Adipose tissue (tissue), 3 donors: Measurements from ENCODE around the gene SPTB. TPM values are rescaled to one million over a fixed set of nuclear protein-coding genes. Genes with fewer than 3 reads are reported as not detected.

Experiments
- H3K27ac ChIP-seq: one replicate; pipeline ENCODE4 v1.5.1; 2013; ENCODE audit warnings: low read depth, low read length
- WGBS, 3 donors: extraction: QIAGEN DNeasy Blood & Tissue Kit; methylation state at CpG; one replicate each; pipeline ENCODE4 v1.1.7; 2013; 5-methylcytosine and 5-hydroxymethylcytosine counted together
- polyA plus RNA-seq, 3 donors: library from polyadenylated mRNA; stranded (reverse); fragments of 200-250 nt; gene quantifications; one replicate each; pipeline ENCODE4 v1.2.3, GENCODE V29; 2013
- donor health status: healthy with polysubstance abuse.
- donor health status: Bipolar disorder and iron deficiency.
- donor health status: healthy.

The SPTB gene
- polyA plus RNA-seq, 3 donors = 1.1 to 3.0 (median 2.5) TPM

DNA sequence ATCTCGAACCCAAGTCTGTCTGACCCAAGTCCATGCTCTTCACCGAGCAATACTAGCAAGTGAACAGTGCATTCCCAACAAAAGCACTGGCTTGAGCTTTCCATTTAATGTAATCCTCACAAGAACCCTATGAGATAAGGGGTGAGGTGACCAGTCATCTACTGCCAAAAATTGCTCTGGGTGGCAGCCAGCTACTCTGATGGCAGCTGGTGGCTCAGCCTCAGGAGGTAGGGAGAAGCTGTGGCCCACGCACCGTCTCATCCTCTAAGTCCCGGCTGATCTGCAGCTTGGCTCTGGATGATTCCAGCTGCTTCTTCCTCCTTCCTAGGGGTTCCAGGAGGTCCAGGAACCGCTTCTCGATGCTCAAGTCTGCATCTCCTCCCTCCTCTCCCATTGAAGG, 100.2 kb downstream of the SPTB start:
- H3K27ac ChIP-seq = no peak overlapping the region
- 70 to 86% (median 81%) methylated on average over 7 of the region's 7 CpGs for WGBS, 3 donors

DNA sequence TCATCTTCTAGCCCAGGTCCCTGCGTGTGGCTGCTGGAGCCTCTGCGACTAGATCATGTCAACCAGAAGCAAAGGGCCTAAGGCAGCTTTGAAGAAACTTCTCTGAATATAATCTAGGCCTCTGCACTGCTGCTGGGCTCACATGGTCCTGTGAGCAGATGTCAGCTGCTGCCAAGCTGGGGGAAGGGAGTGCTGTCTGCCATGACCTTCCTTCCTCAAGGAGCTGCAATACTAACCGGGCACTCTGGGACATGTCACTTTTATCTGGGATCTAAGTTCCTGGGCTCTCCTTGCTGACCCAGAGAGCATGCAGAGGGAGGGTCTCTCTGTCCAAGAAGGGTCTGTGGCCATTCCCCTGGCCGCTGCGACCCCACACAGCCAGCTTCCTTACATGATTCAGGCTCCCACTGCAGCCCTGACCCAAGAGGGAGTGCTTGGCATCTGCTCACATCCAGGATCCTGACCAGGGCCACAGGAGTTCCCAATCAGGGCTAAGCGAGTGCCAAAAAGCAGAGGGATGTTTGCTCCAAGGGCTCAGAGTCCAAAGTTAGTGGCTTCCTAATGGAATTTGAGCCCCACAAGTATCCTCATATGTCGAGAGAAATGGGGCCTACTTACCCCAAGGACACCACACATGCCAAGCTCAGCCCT, 101.5 kb downstream of the SPTB start:
- H3K27ac ChIP-seq = no peak overlapping the region
- 69 to 80% (median 73%) methylated on average over 7 of the region's 7 CpGs for WGBS, 3 donors

DNA sequence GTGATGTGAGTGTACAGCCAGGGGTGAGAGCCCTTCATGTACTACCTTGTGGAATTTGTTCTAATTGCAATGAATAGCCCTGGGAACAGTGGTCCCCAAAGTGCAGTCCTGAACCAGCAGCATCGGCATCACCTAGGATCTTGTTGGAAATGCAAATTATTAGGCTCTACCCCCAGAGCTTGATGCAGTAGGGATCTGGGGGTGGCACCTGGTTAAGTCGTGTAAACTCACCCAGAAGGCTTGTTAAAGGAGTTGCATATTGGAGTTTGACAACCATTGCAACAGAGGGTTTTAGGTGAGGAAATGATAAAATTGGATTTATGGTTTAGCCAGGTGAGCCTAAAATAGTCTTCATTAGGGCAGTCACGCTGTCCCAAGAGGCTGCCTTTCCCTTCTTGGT, 102.2 kb downstream of the SPTB start:
- H3K27ac ChIP-seq = no peak overlapping the region
- 89 to 93% (median 89%) methylated on average over 3 of the region's 3 CpGs for WGBS, 3 donors

DNA sequence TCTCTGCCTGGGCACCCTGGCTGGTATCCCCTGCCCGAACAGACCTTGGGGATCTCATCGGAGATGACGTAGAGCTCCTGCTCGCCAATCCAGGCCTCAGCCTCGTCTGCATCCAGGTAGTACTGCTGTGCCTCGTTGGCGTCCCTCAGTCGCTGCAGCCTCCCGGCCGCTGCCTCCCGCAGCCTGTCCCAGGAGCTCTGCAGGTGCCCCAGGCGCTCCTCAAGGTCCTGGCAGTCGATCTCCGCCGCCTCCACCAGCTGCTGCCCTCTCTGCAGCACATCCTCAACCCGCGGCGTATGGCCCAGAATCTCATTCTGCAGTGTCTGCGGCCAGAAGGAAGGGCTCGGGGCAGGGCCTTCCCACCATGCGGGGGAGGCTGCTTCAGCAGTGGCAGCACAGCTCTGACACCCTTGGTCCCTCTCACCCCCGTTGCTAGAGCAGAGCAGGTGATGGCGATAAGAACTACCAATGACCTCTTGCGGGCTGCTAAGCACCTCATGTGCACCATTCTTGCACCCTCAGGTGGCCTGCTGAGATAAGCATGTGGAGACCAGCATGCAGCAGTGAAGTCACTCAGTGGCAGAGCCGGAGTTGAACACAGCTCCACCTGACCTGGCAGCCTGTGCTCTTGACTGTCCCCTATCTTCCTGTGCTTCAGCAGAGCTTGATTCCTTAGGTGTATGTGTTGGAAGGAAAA, 104.5 kb downstream of the SPTB start:
- H3K27ac ChIP-seq = no peak overlapping the region
- WGBS, 3 donors = 87 to 94% (median 91%) methylated on average over 25 of the region's 25 CpGs

DNA sequence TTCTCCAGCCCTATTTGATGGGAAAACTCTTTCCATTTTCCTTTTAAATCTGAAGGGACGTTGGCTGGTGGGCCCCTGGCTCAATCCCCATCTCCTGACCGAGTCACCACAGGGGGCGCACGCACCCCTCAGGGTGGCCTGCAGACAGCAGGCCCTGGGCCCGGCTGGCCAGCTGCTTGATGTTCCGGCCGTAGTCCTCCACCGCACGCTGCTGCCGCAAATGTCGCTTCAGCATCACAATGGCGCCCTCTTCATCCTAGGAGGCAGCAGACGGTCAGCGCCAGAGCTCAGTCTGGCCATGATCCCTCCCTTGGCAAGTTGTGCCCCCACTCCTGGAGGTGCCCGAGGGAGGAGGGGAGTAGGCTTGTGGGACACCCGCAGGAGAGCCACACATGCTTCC, 105.4 kb downstream of the SPTB start:
- H3K27ac ChIP-seq = no peak overlapping the region
- WGBS, 3 donors = 95 to 97% (median 96%) methylated on average over 16 of the region's 16 CpGs

DNA sequence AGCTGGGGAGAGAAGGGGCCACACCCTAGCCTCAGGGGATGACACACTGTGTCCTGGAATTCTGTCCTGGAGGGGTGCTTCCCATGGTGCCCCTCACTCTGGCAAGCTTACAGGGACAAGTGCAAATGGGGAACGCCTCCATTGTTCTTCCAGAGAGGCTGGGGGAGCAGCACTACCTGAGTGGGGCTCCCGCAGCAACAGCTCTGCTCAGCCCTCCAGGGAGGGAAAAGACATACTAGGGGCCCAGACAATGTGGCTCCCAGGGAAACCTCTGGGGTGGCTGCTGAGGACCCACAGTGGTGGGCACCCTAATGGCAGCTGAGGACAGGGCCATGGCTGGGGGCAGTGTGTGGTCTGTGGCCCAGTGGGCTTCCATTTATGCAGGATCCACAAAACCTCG, 106.1 kb downstream of the SPTB start:
- H3K27ac ChIP-seq = no peak overlapping the region
- WGBS, 3 donors = 70 to 98% (median 93%) methylated on average over 2 to 3 of the region's 3 CpGs

DNA sequence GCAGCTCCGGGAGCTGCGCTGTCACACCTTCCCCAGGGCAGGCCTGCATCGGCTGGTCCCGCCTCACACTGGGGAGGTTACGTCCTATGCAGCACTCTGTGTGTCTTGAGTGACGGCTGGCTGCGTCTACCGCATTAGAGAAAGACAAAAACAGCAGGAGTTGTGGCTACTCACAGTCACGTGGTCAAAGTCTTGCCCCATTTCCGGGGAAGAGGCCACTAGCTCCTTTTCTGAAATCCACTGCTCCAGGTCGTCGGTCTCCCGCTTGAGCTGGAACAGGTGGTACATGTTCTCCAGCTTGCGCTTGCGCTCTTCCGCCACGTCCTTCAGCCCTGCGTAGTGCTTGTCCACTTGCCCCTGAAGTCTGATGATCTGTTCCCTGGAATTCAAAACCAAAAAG, 106.7 kb downstream of the SPTB start:
- WGBS, 3 donors = 91 to 96% (median 93%) methylated on average over 18 of the region's 18 CpGs
- no peak overlapping the region for H3K27ac ChIP-seq

DNA sequence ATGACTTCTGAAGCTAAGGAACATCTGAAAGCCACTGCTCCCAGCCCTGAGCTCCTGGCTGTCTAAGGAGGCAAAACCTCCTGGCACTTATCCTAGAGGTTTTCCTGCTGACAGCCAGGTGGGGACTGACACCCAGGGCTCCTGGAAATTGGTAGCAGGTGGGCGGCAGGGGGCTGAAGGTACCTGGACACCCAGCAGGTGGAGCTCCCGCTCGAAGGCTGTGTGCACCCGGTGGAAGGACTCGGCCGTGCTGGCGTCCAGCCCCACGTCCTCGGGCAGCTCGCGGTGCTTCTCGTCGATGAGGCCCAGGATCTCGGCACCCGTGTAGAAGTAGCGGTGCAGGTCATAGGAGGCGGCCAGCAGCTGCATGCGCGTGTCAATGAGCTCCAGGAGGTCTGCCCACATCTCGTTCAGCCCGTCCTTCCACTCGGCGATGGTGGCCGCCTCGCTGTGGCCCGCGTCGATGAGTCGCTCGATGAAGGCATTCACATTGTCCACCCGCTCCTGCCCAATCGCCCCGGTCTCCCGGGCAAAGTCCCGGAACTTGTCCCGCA, 107.2 kb downstream of the SPTB start:
- H3K27ac ChIP-seq = no peak overlapping the region
- WGBS, 3 donors = 94 to 95% (median 95%) methylated on average over 36 of the region's 36 CpGs

DNA sequence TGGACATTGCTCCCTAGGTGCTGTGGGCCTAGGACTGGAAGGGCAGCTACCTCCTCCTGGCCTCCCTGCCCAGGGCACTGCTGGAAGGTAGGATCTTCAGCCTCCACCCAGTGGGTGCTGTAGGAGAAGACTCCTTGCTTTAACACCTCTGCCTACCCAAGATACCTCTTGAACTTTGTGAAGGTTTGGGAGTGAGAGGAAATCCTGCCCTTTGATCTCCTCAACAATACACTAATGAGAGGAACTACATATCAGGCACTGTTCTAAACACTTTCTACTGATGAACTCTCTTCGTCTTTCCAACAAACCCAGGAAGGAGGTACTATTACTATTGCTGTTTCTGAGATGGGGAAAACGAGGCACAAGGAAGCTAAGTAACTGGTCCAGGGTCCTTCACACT, 108.5 kb downstream of the SPTB start:
- WGBS, 3 donors = 55 to 75% (median 66%) methylated on average over 2 of the region's 2 CpGs
- H3K27ac ChIP-seq = no peak overlapping the region

DNA sequence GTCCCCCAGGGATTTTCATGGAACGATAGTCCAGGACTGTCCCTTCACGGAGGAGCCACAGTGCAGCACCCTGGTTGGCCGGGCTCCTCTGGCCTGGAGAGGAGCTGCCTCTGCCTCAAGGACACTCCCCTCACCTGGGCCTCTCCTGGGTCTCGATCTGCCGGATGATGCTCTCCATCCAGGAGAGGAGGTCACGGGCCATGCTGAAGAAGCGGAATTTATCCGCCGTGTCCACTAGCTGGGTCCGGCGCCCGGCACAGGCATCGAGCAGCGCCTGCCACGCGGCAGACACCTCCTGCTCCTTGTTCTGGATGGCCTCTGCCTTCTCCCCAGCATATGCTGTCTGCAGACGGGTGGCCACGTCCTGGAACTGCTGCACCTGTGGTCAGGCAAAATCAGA, 109.0 kb downstream of the SPTB start:
- no peak overlapping the region for H3K27ac ChIP-seq
- 90 to 93% (median 92%) methylated on average over 18 of the region's 18 CpGs for WGBS, 3 donors

DNA sequence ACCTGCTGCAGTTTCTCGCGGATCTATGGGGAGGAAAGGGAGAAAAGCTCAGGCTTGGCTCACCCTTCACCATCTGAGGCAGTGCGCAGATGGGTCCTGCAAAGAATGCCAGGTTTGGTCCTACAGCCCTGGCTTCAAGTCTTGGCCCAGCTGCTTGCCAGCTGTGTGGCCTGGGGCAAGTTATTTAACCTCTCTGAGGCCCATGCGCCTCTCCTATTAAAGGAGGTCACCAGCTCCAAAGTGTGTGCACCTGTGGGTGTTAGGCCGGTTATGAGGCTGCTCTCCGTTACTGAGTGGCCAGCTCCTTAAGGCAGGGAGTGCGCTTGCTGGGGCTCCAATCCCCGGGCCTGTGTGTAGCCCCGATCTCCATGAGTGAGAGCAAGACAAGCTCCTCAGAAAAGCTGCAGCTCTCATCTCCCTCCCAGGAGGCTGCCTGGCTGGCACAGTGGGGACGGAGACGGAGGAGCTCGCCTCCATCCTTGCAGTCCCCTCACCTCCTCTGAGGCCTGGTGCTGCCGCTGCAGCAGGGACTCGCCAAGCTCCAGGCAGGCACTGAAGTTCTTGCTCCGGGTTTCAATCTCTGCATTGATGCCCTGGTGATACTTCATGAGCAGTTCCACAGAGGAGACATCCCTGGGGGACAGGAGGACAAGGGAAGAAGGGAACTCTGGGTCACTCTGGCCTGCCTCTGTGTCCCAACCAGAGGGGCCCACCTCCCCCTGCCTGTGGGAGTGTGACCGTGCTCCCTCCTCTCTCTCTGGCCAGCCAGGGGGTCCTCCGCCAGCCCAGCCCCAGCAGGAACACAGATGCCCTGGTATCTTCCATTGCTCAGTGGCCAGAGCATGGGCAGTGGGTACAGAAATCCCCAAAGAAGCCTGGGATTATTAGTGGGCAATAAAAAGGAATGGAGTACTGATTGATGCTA, 110.3 kb downstream of the SPTB start:
- 93% methylated on average over 17 of the region's 17 CpGs for WGBS, 3 donors
- no peak overlapping the region for H3K27ac ChIP-seq

DNA sequence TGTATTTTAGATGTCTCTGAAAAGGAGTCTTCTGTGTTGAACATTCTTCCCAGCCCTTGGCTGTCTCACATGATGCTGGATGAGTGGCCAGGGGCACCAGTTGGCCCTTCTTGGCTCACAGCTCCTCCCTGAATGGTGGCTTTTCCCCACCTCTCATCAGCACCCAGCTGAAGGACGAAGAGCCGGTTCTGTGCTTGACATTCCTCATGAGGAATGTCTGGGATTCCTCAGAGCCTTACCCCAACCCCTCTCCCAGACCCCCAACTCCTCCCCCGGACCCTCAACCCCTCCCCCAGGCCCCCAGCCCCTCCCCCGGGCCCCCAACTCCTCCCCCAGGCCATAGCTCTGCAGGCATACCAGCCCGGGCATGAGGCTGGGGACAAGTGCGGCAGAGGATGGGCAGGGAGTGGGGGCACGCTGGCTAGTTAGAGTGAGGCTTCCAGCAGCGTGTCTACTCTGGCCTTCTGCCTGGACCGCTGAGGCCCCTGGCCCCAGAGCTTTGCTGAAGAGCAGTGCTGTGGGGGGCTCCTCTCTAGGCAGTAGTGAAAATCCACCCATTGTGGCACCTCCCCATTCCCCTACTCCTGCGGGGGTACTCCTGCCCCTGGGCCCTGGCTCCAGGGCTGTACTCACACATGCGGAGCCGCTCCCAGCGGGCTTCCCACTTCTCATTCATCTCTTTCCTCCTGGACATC, 111.2 kb downstream of the SPTB start:
- H3K27ac ChIP-seq = no peak overlapping the region
- WGBS, 3 donors = 77 to 81% (median 79%) methylated on average over 13 of the region's 13 CpGs

DNA sequence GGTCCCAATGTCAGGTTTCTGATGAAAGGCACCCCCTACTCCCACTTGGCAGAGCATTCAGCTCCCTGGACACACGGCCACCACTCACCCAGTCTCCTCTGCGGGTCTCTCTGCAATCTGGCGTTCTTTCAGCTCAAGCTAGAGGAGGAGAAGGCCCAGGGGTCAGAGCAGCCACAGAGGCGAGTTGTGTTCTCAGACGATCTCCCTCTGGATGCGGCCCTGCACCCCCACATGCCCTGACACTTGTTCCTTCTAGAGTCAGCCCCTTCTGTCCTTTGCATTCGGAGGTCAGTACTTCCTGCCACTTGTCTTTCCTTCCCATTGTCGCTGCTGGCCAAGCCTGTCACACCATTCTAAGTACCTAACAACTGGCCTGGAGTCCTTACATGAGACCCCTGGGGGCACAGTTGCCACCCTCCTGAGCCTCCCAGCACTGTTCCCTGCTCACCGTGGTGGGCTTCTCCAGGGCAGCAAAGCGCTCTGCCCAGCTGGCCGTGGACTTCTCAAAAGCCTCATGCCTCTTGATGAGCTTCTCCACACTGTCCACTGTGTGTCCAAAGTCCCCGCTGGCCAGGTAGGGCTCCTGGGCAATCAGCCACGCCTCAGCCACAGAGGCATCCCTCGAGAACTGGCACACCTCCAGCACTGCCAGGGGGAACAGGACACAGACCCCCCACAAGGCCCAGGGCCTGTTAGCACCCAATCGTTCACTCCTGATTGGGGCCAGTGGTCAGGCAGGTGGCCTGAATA, 112.3 kb downstream of the SPTB start:
- H3K27ac ChIP-seq = no peak overlapping the region
- 68 to 78% (median 75%) methylated on average over 15 of the region's 15 CpGs for WGBS, 3 donors

DNA sequence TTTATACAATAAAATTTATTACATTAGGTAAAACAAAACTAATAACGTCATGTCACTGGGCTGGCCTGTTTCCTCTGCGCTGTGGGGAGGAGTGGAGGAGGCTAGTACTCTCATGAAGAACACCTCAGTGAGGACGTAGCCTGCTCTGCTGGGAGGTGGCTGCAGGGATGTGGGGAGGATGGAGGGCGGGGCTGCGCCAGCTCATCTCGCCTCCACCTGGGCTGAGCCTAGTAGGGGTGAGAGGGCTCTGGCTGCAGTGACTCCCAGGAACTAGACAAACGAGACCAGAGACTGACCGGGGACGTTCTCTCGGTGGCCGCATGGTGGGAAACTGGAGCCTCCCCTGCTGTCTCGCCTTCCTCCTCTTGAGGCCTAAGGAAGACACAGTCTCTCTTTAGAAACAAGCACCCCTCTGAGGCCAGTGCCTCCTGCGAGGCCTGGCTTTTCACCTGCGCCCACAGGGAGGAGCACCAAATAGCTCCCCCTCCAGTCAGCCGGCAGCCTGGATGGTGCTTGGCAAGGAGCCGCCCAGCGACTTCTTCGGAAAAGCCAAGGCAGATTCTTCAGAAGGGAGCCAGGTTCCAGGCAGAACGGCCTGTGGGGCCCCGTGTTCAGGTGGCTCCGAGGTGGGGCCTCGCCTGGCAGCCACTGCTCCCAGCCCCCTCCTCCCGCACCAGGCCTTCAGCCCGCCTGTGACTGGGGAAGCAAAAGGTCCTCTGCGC, 113.1 kb downstream of the SPTB start:
- WGBS, 3 donors = 82 to 89% (median 85%) methylated on average over 20 to 25 of the region's 25 CpGs
- no peak overlapping the region for H3K27ac ChIP-seq

DNA sequence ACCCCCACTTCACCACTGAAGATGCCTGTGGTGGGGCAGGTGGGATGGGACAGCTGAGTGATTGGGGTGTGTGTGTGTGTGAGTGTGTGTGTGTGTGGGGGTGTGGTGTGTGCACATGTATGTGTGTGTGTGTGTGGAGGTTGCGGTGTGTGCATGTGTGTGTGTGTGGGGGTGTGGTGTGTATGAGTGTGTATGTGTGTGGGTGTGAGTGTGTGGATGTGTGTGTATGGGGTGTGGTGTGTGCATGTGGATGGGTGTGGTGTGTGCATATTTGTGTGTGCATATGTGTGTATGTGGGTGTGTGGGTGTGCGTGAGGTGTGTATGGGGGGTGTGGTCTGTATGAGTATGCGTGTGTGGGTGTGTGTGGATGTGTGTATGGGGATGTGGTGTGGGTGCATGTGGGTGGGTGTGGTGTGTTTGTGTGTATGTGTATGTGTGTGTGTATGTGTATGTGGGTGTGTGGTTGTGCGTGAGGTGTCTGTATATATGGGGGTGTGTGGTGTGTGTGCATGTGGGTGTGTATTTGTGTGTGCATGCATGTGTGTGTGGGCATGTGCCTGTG, 113.9 kb downstream of the SPTB start:
- WGBS, 3 donors = 95 to 97% (median 96%) methylated on average over 4 of the region's 4 CpGs
- H3K27ac ChIP-seq = no peak overlapping the region

DNA sequence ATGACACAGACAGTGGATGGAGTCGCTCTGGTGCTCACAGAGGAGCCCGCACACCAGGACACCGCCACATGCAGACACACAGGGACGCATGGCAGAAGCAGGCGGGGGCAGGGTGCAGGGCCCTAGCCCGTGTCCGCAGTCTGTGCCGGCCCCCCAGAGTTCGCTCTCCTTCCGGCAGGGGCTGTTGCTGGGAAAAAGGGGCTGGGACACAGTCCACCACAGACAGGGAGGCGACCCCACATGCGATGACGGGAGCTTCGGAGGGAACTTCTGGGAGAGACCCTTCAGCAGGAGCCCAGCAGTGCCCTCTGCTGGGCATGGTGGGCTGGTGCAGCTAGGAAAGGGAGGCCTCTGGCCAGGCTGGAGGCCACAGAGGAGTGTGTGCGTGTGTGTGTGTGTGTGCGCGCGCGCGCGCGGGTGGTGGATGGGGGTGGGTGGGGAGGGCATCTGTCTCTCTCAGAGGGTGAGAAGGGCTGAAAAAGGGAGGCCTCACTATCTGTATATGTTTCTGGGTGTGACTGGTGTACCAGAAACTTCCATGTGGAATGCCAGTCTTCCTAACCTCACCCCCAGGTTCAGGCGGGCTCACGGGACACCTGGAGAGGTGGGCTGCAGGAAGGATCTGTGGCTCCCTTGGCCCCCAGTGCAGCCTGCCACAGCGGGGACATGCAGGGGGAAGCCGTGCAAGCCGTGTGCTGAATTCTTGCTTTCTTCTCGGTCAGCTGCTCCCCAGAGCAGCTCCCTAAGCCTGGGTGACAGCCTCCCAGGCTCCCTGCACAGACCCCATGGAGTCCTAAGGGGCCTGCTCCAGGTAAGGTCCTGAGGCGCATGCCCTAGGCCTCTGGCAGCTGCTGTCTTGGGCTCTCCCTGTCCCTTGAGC, 114.8 kb downstream of the SPTB start:
- WGBS, 3 donors = 27 to 37% (median 29%) methylated on average over 21 to 29 of the region's 29 CpGs

More for the DNA sequence above, 114.8 kb downstream of the SPTB start:
- no peak overlapping the region for H3K27ac ChIP-seq
